Measurements from ENCODE around the gene AFAP1. TPM values are rescaled to one million over a fixed set of nuclear protein-coding genes. Genes with fewer than 3 reads are reported as not detected.

AFAP1 gene
- total RNA-seq, 1 experiment from 2014 or later, result 23.6 TPM

DNA sequence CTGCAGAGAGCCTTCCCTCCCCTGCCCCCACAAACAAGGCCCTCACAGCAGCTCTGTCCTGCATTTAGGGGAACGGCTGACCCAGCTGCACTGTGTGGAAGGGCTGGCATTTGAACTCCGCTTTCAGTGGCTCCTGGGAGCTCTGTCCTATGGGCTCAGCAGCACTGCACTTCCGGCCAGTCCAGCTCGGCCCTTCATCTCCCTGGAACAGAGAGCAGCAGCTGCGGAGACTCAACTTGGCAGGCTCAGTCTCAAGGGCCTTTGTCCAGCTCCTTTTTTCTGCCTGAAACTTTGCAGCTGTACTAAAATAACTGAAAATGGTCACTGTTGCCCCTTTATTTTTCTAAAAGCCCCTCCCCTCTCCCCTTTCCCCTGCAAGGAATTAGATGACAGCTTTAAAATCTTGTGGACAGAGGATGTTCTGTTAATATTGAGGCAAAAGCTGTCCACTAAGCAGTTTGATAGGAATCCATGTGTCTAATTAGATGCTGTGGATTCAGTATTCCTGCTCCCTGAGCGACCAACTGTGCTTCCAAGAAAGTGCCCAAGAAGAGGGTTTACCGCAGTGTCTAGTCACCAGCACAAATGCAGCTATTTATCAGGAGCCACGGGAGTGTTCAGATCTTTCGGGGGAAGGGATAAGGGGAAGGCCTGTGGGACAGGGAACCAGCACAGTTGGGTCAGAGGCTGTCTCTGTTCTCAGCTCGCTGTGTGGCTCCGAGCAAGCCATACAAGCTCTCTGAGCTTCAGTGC lies 133.1 kb downstream of the AFAP1 start:
- H3K36me3 Mint-ChIP-seq, result peaks cover 17% of the 10 kb centered on the region
- ChIA-PET CTCF (interaction anchor here (0.6 to 8.2 kb wide), 14 partner anchors 10 to 180 kb away, joined by 3 to 116 read pairs (median 4); partner anchors contain the start of gene AFAP1), POLR2A (no interaction called here)
- no peak overlapping the region for H3K4me3 Mint-ChIP-seq
- H3K9me3 Mint-ChIP-seq, result no peaks in the 10 kb centered on the region
- H3K27me3 Mint-ChIP-seq (ENCODE audit: low read depth), result no peaks in the 10 kb centered on the region
- TF ChIP-seq USF1 (CRISPR knock-in tag; IDR thresholded peaks at IDR 0.05) (no peak), NFATC4 (CRISPR knock-in tag; IDR thresholded peaks at IDR 0.05) (no peak), ZNF138 (CRISPR knock-in tag; conservative IDR thresholded peaks at IDR 0.05) (no peak), SMAD3 (CRISPR knock-in tag; IDR thresholded peaks at IDR 0.05; ENCODE audit: borderline replicate concordance) (no peak), ZNF423 (CRISPR knock-in tag; IDR thresholded peaks at IDR 0.05) (no peak), ZNF416 (CRISPR knock-in tag; IDR thresholded peaks at IDR 0.05) (no peak), ETV6 (CRISPR knock-in tag; IDR thresholded peaks at IDR 0.05) (peak; percentile 41; the same call in 1 of the 2 replicates), TEAD4 (CRISPR knock-in tag; IDR thresholded peaks at IDR 0.05) (no peak)
- peak overlapping the region; percentile 93 for H3K27ac Mint-ChIP-seq
- ATAC-seq (peak; percentile 56), DNase-seq (ENCODE audit: low spot score) (peak; percentile 41)
- H3K4me1 Mint-ChIP-seq, result peaks cover 47% of the 10 kb centered on the region

DNA sequence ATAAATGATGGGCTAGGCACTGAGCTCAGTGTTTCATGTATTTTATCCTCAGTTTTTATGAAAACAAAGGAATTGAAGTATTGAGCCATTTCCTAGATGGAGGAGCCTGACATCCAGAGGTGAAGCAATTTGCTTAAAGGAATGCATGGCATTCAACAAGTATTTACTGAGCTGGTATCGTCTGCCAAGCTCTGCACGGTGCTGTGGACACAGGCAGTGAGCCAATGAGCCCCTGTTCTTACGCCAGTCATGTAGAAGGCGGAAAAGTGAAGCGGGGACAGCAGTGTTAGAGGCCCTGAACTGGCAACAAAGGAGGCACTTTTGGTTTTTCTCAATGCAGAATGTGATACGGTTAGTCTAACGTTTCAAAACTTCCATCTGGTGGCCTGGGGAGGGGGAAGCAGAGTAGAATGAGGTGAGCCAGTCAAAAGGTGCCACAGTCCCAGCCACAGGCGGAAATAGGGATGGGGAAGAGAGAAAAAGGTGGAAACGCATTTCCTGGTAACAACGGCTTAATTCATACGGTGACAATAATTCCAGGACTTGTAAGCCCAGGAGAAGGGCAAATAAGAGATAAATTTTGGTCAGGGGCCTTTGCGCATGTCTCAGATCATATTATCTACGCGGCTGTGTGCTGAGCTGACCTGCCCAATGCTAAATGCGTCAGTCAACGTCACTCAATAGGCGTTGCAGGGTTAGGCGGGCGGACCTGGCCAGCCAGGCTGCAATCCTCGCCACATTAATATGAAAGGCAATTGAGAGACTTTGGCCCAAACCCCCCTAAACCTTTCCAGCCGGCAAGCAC lies 133.9 kb downstream of the AFAP1 start:
- Mint-ChIP-seq H3K36me3 (peaks cover 17% of the 10 kb centered on the region), H3K9me3 (no peaks in the 10 kb centered on the region), H3K27me3 (ENCODE audit: low read depth) (no peaks in the 10 kb centered on the region), H3K4me3 (peak overlapping the region; percentile 14; the same call in 1 of the 2 replicates), H3K27ac (peak overlapping the region; percentile 93), H3K4me1 (peaks cover 47% of the 10 kb centered on the region)
- POLR2A ChIA-PET, result no interaction called here
- peak; percentile 42 for ATAC-seq
- no peak for DNase-seq (ENCODE audit: low spot score)
- TF ChIP-seq GABPB1 (CRISPR knock-in tag; IDR thresholded peaks at IDR 0.05), result peak; percentile 98
- TF ChIP-seq RORB (CRISPR knock-in tag; IDR thresholded peaks at IDR 0.05), result no peak
- CTCF ChIA-PET, result interaction anchor here (0.7 to 8.2 kb wide), 17 partner anchors 11 to 371 kb away, joined by 3 to 116 read pairs (median 7); partner anchors contain the start of gene AFAP1

- Mint-ChIP-seq H3K9me3 (no peaks in the 10 kb centered on the region), H3K36me3 (peaks cover 22% of the 10 kb centered on the region), H3K4me1 (peaks cover 47% of the 10 kb centered on the region), H3K27me3 (ENCODE audit: low read depth) (no peaks in the 10 kb centered on the region), H3K4me3 (no peak overlapping the region), H3K27ac (peak overlapping the region; percentile 93)
- CTCF ChIA-PET, result interaction anchor here (0.6 to 8.2 kb wide), 67 partner anchors 7 to 1139 kb away, joined by 3 to 116 read pairs (median 5); partner anchors contain the start of gene AFAP1
- POLR2A ChIA-PET, result interaction anchor here (0.5 to 1.3 kb wide), 3 partner anchors 26 to 155 kb away, joined by 3 to 4 read pairs (median 3); no protein-coding TSS in a partner anchor
- TF ChIP-seq TEAD1 (CRISPR knock-in tag; IDR thresholded peaks at IDR 0.05) (no peak), SP1 (CRISPR knock-in tag; conservative IDR thresholded peaks at IDR 0.05) (no peak), KAT7 (CRISPR knock-in tag; IDR thresholded peaks at IDR 0.05; ENCODE audit: borderline replicate concordance) (no peak), ZNF396 (CRISPR knock-in tag; IDR thresholded peaks at IDR 0.05; ENCODE audit: borderline replicate concordance) (no peak), GABPB1 (CRISPR knock-in tag; IDR thresholded peaks at IDR 0.05) (no peak), NR3C1 (CRISPR knock-in tag; conservative IDR thresholded peaks at IDR 0.05; ENCODE audit: low read depth) (no peak), CBFB (CRISPR knock-in tag; IDR thresholded peaks at IDR 0.05; ENCODE audit: low read depth) (no peak), USF1 (CRISPR knock-in tag; IDR thresholded peaks at IDR 0.05) (no peak), ZNF263 (CRISPR knock-in tag; IDR thresholded peaks at IDR 0.05; ENCODE audit: low read depth) (no peak)
- TF ChIP-seq, protein P1, sequence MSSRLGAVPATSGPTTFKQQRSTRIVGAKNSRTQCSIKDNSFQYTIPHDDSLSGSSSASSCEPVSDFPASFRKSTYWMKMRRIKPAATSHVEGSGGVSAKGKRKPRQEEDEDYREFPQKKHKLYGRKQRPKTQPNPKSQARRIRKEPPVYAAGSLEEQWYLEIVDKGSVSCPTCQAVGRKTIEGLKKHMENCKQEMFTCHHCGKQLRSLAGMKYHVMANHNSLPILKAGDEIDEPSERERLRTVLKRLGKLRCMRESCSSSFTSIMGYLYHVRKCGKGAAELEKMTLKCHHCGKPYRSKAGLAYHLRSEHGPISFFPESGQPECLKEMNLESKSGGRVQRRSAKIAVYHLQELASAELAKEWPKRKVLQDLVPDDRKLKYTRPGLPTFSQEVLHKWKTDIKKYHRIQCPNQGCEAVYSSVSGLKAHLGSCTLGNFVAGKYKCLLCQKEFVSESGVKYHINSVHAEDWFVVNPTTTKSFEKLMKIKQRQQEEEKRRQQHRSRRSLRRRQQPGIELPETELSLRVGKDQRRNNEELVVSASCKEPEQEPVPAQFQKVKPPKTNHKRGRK (CRISPR knock-in tag; IDR thresholded peaks at IDR 0.05; ENCODE audit: borderline replicate concordance), result no peak
- TF ChIP-seq, protein P2, sequence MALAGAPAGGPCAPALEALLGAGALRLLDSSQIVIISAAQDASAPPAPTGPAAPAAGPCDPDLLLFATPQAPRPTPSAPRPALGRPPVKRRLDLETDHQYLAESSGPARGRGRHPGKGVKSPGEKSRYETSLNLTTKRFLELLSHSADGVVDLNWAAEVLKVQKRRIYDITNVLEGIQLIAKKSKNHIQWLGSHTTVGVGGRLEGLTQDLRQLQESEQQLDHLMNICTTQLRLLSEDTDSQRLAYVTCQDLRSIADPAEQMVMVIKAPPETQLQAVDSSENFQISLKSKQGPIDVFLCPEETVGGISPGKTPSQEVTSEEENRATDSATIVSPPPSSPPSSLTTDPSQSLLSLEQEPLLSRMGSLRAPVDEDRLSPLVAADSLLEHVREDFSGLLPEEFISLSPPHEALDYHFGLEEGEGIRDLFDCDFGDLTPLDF (CRISPR knock-in tag; IDR thresholded peaks at IDR 0.05), result no peak
- TF ChIP-seq, protein P3, sequence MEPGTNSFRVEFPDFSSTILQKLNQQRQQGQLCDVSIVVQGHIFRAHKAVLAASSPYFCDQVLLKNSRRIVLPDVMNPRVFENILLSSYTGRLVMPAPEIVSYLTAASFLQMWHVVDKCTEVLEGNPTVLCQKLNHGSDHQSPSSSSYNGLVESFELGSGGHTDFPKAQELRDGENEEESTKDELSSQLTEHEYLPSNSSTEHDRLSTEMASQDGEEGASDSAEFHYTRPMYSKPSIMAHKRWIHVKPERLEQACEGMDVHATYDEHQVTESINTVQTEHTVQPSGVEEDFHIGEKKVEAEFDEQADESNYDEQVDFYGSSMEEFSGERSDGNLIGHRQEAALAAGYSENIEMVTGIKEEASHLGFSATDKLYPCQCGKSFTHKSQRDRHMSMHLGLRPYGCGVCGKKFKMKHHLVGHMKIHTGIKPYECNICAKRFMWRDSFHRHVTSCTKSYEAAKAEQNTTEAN (CRISPR knock-in tag; IDR thresholded peaks at IDR 0.05), result no peak
- no peak for DNase-seq (ENCODE audit: low spot score)
- no peak for ATAC-seq
Observed at GRCh38 chr4:7804756-7805385, 134.8 kb downstream of the AFAP1 start.
